IPS-NIHi7 (cell line): Measurements from ENCODE around the gene LIMK1.
"Not testable (repeated sequence)": the region's sequence is repeated elsewhere in the genome, so short reads cannot be mapped to it uniquely, and the experiment has no call there.

ENCODE experiments used
- DNase-seq: peaks from one replicate; pipeline ENCODE4 v3.0.0; 2012; ENCODE audit warnings: mixed read lengths; ENCODE audit errors: extremely low spot score

Gene LIMK1

GRCh38 chr7:74083117-74083876, at the start of gene LIMK1:
Gene LIMK1, plus strand, starts transcription at chr7:74083804. Its CDS starts 187 bp downstream, at chr7:74083991.
- DNase-seq, result peak; percentile 97

- no peak for DNase-seq
These were observed 46.0 kb upstream of the LIMK1 start for GRCh38 chr7:74037609-74038008.

GRCh38 chr7:74038194-74038961, 45.2 kb upstream of the LIMK1 start:
- no peak for DNase-seq

GRCh38 chr7:74039337-74039736, 44.3 kb upstream of the LIMK1 start:
- no peak for DNase-seq

GRCh38 chr7:74040101-74040790, 43.4 kb upstream of the LIMK1 start:
- DNase-seq, result no peak

GRCh38 chr7:74040791-74041520, 42.6 kb upstream of the LIMK1 start:
- no peak for DNase-seq

- DNase-seq, result no peak
These were observed 40.7 kb upstream of the LIMK1 start for GRCh38 chr7:74042746-74043522.

GRCh38 chr7:74043523-74043951, 40.1 kb upstream of the LIMK1 start:
- no peak for DNase-seq

- no peak for DNase-seq
These were observed 38.9 kb upstream of the LIMK1 start for GRCh38 chr7:74044366-74045350.

- not testable (repeated sequence) for DNase-seq
These were observed 37.0 kb upstream of the LIMK1 start for GRCh38 chr7:74046581-74046980.

GRCh38 chr7:74047804-74048380, 35.7 kb upstream of the LIMK1 start:
- DNase-seq, result no peak

GRCh38 chr7:74048999-74049599, 34.5 kb upstream of the LIMK1 start:
- DNase-seq, result no peak

- DNase-seq, result no peak
These were observed 33.4 kb upstream of the LIMK1 start for GRCh38 chr7:74049997-74050798.

- DNase-seq, result no peak
These were observed 32.4 kb upstream of the LIMK1 start for GRCh38 chr7:74051193-74051592.

GRCh38 chr7:74051629-74052410, 31.8 kb upstream of the LIMK1 start:
- DNase-seq, result peak; percentile 71

- no peak for DNase-seq
These were observed 31.0 kb upstream of the LIMK1 start for GRCh38 chr7:74052628-74053027.

- no peak for DNase-seq
These were observed 29.9 kb upstream of the LIMK1 start for GRCh38 chr7:74053589-74054186.
